Measurements from ENCODE around the gene TLK2.
A peak's percentile ranks its signal among the peaks of the same experiment; 100 is the strongest.
"Not testable (repeated sequence)": the region's sequence is repeated elsewhere in the genome, so short reads cannot be mapped to it uniquely, and the experiment has no call there.

The TLK2 gene

GRCh38 chr17:62478424-62478879 is at the start of gene TLK2:
TSS of gene TLK2 (plus strand) at chr17:62478825. CDS start at chr17:62481126, 2,301 bp downstream.
- DNase-seq: peak; percentile 79 to 85 (median 82)

GRCh38 chr17:62435251-62435650 is 43.4 kb upstream of the TLK2 start:
- not testable (repeated sequence) for DNase-seq

GRCh38 chr17:62441181-62441580 is 37.4 kb upstream of the TLK2 start:
- not testable (repeated sequence) for DNase-seq

GRCh38 chr17:62444063-62444462 is 34.6 kb upstream of the TLK2 start:
- DNase-seq: no peak

- not testable (repeated sequence) for DNase-seq
Observed at GRCh38 chr17:62445791-62446190, 32.8 kb upstream of the TLK2 start.

GRCh38 chr17:62452195-62452594 is 26.4 kb upstream of the TLK2 start:
- DNase-seq: not testable (repeated sequence)

- DNase-seq: not testable (repeated sequence)
Observed at GRCh38 chr17:62453041-62453440, 25.6 kb upstream of the TLK2 start.

- DNase-seq: not testable (repeated sequence)
Observed at GRCh38 chr17:62453656-62454055, 25.0 kb upstream of the TLK2 start.

- not testable (repeated sequence) for DNase-seq
Observed at GRCh38 chr17:62454111-62454510, 24.5 kb upstream of the TLK2 start.

GRCh38 chr17:62456016-62456415 is 22.6 kb upstream of the TLK2 start:
- DNase-seq: no peak

- not testable (repeated sequence) for DNase-seq
Observed at GRCh38 chr17:62458483-62458882, 20.1 kb upstream of the TLK2 start.

GRCh38 chr17:62464422-62464821 is 14.2 kb upstream of the TLK2 start:
- DNase-seq: not testable (repeated sequence)

- not testable (repeated sequence) for DNase-seq
Observed at GRCh38 chr17:62465271-62465670, 13.4 kb upstream of the TLK2 start.

GRCh38 chr17:62470666-62471379 is 7.8 kb upstream of the TLK2 start:
- DNase-seq: peak; percentile 55 to 95 (median 81)

- peak in 1 of 3 experiments; percentile 20 for DNase-seq
Observed at GRCh38 chr17:62471380-62471880, 7.2 kb upstream of the TLK2 start.

- DNase-seq: peak in 1 of 3 experiments; percentile 12
Observed at GRCh38 chr17:62473030-62473982, 5.3 kb upstream of the TLK2 start.

- DNase-seq: not testable (repeated sequence)
Observed at GRCh38 chr17:62477111-62477510, 1.5 kb upstream of the TLK2 start.

GRCh38 chr17:62477718-62478408 is 762 bp upstream of the TLK2 start:
- DNase-seq: peak in 2 of 3 experiments; percentile 58 to 68

GRCh38 chr17:62478880-62479638 is 434 bp downstream of the TLK2 start:
- DNase-seq: peak in 2 of 3 experiments; percentile 43 to 68

- DNase-seq: peak in 1 of 3 experiments; percentile 40
Observed at GRCh38 chr17:62479639-62480258, 1.1 kb downstream of the TLK2 start.

GRCh38 chr17:62482553-62482952 is 3.9 kb downstream of the TLK2 start:
- DNase-seq: not testable (repeated sequence)

All from NCI-H1417 (cell line).